Nephron (organoid): Measurements from ENCODE around the gene BRSK1.

Experiments
- H3K27ac Mint-ChIP-seq, 3 experiments: 2 replicates each; pipeline ENCODE4 v1.8.0; 2020; ENCODE audit warnings: mixed read lengths in 3 of 3, mild to moderate bottlenecking in 2 of 3, moderate library complexity in 1 of 3
- H3K27me3 Mint-ChIP-seq: 2 replicates; pipeline ENCODE4 v1.8.0; 2021; ENCODE audit warnings: low read depth, mild to moderate bottlenecking, moderate library complexity, mixed read lengths
- H3K36me3 Mint-ChIP-seq: 2 replicates; pipeline ENCODE4 v1.8.0; 2020; ENCODE audit warnings: low read depth, mixed read lengths
- H3K4me1 Mint-ChIP-seq: 2 replicates; pipeline ENCODE4 v1.8.0; 2020; ENCODE audit warnings: mixed read lengths
- H3K4me3 Mint-ChIP-seq, 3 experiments: 2 replicates each; pipeline ENCODE4 v1.8.0; 2020; ENCODE audit warnings: mild to moderate bottlenecking in 3 of 3, mixed read lengths in 3 of 3, moderate library complexity in 2 of 3
- H3K9me3 Mint-ChIP-seq: 2 replicates; pipeline ENCODE4 v1.8.0; 2020; ENCODE audit warnings: mixed read lengths
- TF ChIP-seq, protein P1 (sequence below), 3 experiments: fragments of 200-600 bp; sonication (generic); IDR thresholded peaks; one replicate each; pipeline ENCODE4 v1.5.0; 2021; ENCODE audit warnings: antibody characterized with exemption in 3 of 3; ENCODE audit not compliant: unreplicated experiment in 3 of 3

BRSK1 gene

DNA sequence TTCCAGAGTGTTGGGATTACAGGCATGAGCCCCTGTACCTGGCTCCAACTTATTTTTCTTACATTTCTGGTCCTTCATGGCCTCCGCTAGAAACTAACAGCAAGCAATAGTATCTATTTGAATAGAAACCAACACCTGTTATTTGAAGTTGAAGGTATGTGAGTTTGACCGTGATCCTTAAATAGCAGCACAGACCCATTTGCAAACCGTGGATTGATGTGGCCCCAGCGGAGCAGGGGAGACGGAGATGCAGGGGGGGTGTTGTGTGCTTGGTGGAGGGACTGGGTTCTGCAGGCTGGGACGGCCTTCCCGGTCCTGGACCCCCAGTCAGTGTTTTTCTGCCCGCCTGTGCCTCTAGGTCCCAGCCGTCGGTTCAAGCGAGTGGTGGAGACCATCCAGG, 24.5 kb downstream of the BRSK1 start:
- Mint-ChIP-seq H3K27me3 (no peaks in the 10 kb centered on the region), H3K4me1 (peaks cover 10% of the 10 kb centered on the region), H3K27ac (no peak overlapping the region), H3K9me3 (no peaks in the 10 kb centered on the region), H3K4me3 (no peak overlapping the region), H3K36me3 (peaks cover 52% of the 10 kb centered on the region)
- TF ChIP-seq, protein P1, sequence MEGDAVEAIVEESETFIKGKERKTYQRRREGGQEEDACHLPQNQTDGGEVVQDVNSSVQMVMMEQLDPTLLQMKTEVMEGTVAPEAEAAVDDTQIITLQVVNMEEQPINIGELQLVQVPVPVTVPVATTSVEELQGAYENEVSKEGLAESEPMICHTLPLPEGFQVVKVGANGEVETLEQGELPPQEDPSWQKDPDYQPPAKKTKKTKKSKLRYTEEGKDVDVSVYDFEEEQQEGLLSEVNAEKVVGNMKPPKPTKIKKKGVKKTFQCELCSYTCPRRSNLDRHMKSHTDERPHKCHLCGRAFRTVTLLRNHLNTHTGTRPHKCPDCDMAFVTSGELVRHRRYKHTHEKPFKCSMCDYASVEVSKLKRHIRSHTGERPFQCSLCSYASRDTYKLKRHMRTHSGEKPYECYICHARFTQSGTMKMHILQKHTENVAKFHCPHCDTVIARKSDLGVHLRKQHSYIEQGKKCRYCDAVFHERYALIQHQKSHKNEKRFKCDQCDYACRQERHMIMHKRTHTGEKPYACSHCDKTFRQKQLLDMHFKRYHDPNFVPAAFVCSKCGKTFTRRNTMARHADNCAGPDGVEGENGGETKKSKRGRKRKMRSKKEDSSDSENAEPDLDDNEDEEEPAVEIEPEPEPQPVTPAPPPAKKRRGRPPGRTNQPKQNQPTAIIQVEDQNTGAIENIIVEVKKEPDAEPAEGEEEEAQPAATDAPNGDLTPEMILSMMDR (IDR thresholded peaks at IDR 0.05; ENCODE audit: unreplicated experiment in 3 of 3) = no peak

GRCh38 chr19:55309448-55309847, 25.7 kb downstream of the BRSK1 start:
- H3K4me3 Mint-ChIP-seq = no peak overlapping the region
- no peaks in the 10 kb centered on the region for H3K27me3 Mint-ChIP-seq
- peaks cover 48% of the 10 kb centered on the region for H3K36me3 Mint-ChIP-seq
- H3K27ac Mint-ChIP-seq = no peak overlapping the region
- H3K9me3 Mint-ChIP-seq = no peaks in the 10 kb centered on the region
- peaks cover 14% of the 10 kb centered on the region for H3K4me1 Mint-ChIP-seq
- TF ChIP-seq, protein P1 (IDR thresholded peaks at IDR 0.05; ENCODE audit: unreplicated experiment in 3 of 3) = no peak

DNA sequence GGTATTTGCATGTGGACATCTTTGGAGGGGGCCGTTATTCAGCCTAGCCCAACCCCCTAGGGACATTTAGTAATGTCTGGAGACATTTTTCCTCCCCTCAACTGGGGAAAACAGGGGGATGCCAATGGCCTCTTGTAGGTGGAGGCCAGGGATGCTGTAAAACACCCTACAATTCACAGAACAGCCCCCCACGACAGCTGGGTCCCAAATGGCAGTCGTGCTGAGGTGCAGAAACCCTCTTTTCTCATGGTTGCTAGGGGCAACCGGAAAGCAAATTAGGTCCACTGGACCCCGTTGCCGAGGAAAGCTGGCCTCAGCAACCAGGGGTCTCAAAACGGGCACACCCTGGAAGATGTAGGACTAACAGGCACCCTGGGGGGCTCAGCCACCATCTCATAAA, 26.7 kb downstream of the BRSK1 start:
- TF ChIP-seq, protein P1 (IDR thresholded peaks at IDR 0.05; ENCODE audit: unreplicated experiment in 3 of 3) = no peak
- Mint-ChIP-seq H3K36me3 (peaks cover 45% of the 10 kb centered on the region), H3K4me3 (no peak overlapping the region), H3K9me3 (no peaks in the 10 kb centered on the region), H3K27me3 (no peaks in the 10 kb centered on the region), H3K27ac (no peak overlapping the region), H3K4me1 (peaks cover 12% of the 10 kb centered on the region)

GRCh38 chr19:55311397-55311796, 27.6 kb downstream of the BRSK1 start:
- Mint-ChIP-seq H3K27me3 (no peaks in the 10 kb centered on the region), H3K4me1 (peaks cover 10% of the 10 kb centered on the region), H3K27ac (no peak overlapping the region), H3K36me3 (peaks cover 38% of the 10 kb centered on the region), H3K9me3 (no peaks in the 10 kb centered on the region), H3K4me3 (no peak overlapping the region)
- TF ChIP-seq, protein P1 (IDR thresholded peaks at IDR 0.05; ENCODE audit: unreplicated experiment in 3 of 3) = no peak

- Mint-ChIP-seq H3K27me3 (no peaks in the 10 kb centered on the region), H3K4me1 (peaks cover 10% of the 10 kb centered on the region), H3K9me3 (no peaks in the 10 kb centered on the region), H3K4me3 (no peak overlapping the region), H3K36me3 (peaks cover 34% of the 10 kb centered on the region), H3K27ac (no peak overlapping the region)
- TF ChIP-seq, protein P1 (IDR thresholded peaks at IDR 0.05; ENCODE audit: unreplicated experiment in 3 of 3) = no peak
These were observed 28.0 kb downstream of the BRSK1 start for GRCh38 chr19:55311797-55312196.

- Mint-ChIP-seq H3K4me1 (peaks cover 10% of the 10 kb centered on the region), H3K4me3 (no peak overlapping the region), H3K9me3 (no peaks in the 10 kb centered on the region), H3K36me3 (peaks cover 26% of the 10 kb centered on the region), H3K27ac (peak overlapping the region; percentile 56 to 89 (median 60)), H3K27me3 (no peaks in the 10 kb centered on the region)
- TF ChIP-seq, protein P1 (IDR thresholded peaks at IDR 0.05; ENCODE audit: unreplicated experiment in 3 of 3) = no peak
These were observed 29.1 kb downstream of the BRSK1 start for GRCh38 chr19:55312621-55313512.
